HG02763 (cell line): ENCODE results near the gene ARHGAP22.

Experiments used
- ATAC-seq: cut with Tn5 transposase; IDR thresholded peaks from one replicate; pipeline ENCODE4 v1.9.1; 2021; ENCODE audit warnings: mild to moderate bottlenecking, moderate library complexity; ENCODE audit not compliant: unreplicated experiment

ARHGAP22 gene

GRCh38 chr10:48536156-48536500, 68.7 kb downstream of the ARHGAP22 start:
- no peak for ATAC-seq

GRCh38 chr10:48535416-48536155, 69.3 kb downstream of the ARHGAP22 start:
- no peak for ATAC-seq

GRCh38 chr10:48533951-48534720, 70.7 kb downstream of the ARHGAP22 start:
- ATAC-seq, result no peak

- ATAC-seq, result no peak
These were observed 71.3 kb downstream of the ARHGAP22 start for GRCh38 chr10:48533540-48533939.

- no peak for ATAC-seq
These were observed 73.4 kb downstream of the ARHGAP22 start for GRCh38 chr10:48531486-48531885.

GRCh38 chr10:48529331-48529730, 75.5 kb downstream of the ARHGAP22 start:
- no peak for ATAC-seq

- no peak for ATAC-seq
These were observed 77.1 kb downstream of the ARHGAP22 start for GRCh38 chr10:48527756-48528155.

GRCh38 chr10:48526846-48527505, 77.9 kb downstream of the ARHGAP22 start:
- no peak for ATAC-seq

GRCh38 chr10:48526011-48526821, 78.7 kb downstream of the ARHGAP22 start:
- ATAC-seq, result no peak

- ATAC-seq, result no peak
These were observed 79.8 kb downstream of the ARHGAP22 start for GRCh38 chr10:48525113-48525512.

- no peak for ATAC-seq
These were observed 80.8 kb downstream of the ARHGAP22 start for GRCh38 chr10:48523820-48524758.

- no peak for ATAC-seq
These were observed 81.6 kb downstream of the ARHGAP22 start for GRCh38 chr10:48523212-48523819.

GRCh38 chr10:48522011-48522765, 82.7 kb downstream of the ARHGAP22 start:
- no peak for ATAC-seq

GRCh38 chr10:48520594-48520993, 84.3 kb downstream of the ARHGAP22 start:
- ATAC-seq, result no peak

GRCh38 chr10:48520184-48520506, 84.7 kb downstream of the ARHGAP22 start:
- ATAC-seq, result no peak

- ATAC-seq, result no peak
These were observed 85.2 kb downstream of the ARHGAP22 start for GRCh38 chr10:48519481-48520183.

GRCh38 chr10:48518986-48519385, 85.9 kb downstream of the ARHGAP22 start:
- no peak for ATAC-seq
